ENCODE results near the gene FREM3.

The FREM3 gene

DNA sequence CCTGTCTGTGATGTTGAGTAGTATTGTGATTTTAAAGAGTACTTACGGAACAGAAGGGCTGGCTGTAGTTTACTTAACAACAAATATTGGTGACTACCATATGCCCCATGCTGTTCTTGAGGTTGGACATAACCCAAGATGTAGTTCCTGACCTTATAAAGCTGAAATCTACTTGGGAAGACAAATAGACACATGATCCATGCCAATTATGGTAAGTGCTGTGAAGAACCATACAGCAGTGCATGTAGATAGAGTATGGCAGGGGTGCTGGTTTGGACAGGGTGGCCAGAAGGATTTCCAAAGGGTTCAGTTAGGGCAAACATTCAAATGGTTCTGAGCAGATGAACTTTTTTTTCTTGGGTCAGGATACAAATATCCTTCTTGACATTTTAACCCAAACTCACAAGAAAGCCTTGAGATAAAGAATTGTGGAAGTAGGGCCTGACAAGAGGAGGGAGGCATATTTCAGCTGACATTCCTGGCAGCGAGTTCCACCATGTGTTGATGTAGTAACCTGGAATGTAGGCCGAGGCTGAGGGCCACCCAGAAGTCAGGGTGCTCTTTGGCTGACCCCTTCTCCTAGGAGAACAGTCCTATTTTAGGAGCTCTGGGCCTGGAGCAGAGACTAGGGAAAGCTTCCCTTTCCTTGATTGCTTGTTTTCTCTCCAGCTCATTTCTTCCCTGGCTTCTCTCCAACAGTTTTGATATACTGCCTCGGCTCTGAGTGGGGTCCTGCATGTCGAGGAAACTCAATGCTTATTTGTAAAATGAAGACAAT, 74.2 kb downstream of the FREM3 start:
- ATAC-seq (ENCODE audit: insufficient read depth, low read depth) (no peak), DNase-seq (no peak)
- TF ChIP-seq, protein P1, sequence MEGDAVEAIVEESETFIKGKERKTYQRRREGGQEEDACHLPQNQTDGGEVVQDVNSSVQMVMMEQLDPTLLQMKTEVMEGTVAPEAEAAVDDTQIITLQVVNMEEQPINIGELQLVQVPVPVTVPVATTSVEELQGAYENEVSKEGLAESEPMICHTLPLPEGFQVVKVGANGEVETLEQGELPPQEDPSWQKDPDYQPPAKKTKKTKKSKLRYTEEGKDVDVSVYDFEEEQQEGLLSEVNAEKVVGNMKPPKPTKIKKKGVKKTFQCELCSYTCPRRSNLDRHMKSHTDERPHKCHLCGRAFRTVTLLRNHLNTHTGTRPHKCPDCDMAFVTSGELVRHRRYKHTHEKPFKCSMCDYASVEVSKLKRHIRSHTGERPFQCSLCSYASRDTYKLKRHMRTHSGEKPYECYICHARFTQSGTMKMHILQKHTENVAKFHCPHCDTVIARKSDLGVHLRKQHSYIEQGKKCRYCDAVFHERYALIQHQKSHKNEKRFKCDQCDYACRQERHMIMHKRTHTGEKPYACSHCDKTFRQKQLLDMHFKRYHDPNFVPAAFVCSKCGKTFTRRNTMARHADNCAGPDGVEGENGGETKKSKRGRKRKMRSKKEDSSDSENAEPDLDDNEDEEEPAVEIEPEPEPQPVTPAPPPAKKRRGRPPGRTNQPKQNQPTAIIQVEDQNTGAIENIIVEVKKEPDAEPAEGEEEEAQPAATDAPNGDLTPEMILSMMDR (IDR thresholded peaks at IDR 0.05; ENCODE audit: borderline replicate concordance, extremely low read depth, low read length, poor library complexity, severe bottlenecking): no peak
- no peak for TF ChIP-seq EZH2 (IDR thresholded peaks at IDR 0.05; ENCODE audit: borderline replicate concordance, low read depth, low read length, severe bottlenecking)
- Histone ChIP-seq H3K36me3 (ENCODE audit: insufficient read depth, low read length) (no peaks in the 10 kb centered on the region), H3K27me3 (ENCODE audit: insufficient read depth, low read length, poor library complexity) (peaks cover 3% of the 10 kb centered on the region), H3K4me2 (ENCODE audit: insufficient read depth, low read length) (no peak overlapping the region), H2AFZ (ENCODE audit: low read depth, low read length) (no peak overlapping the region), H3K9me3 (ENCODE audit: insufficient read depth, low read length, severe bottlenecking) (no peaks in the 10 kb centered on the region), H3K9ac (ENCODE audit: low read depth, low read length) (no peak overlapping the region), H3K4me1 (ENCODE audit: insufficient read depth, low read length) (no peaks in the 10 kb centered on the region), H4K20me1 (ENCODE audit: insufficient read depth, low read length) (no peaks in the 10 kb centered on the region), H3K4me3 (ENCODE audit: low read depth in 1 of 2, low read length in 2 of 2) (no peak overlapping the region), H3K27ac (ENCODE audit: low read length) (no peak overlapping the region), H3K79me2 (ENCODE audit: insufficient read depth, low read length) (no peaks in the 10 kb centered on the region)

DNA sequence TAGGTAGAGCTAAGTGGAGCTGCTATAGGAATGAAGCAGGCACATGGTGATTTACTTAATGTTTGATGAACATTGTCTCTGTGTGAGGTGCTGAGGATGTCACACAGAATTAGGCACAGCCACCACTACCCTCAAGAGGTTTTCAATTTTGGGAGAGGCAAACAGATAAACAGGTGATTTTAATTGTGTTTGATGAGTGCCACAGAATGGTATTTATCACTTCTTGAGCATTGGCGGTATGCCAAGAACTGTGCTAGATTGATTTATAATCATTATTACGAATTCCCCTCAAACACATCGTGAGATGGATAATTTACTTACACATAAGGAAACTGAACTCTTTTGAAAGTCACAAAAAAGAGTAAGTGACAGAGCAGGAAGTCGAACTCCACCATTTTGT, 74.8 kb downstream of the FREM3 start:
- Histone ChIP-seq H3K9ac (ENCODE audit: low read depth, low read length) (no peak overlapping the region), H2AFZ (ENCODE audit: low read depth, low read length) (no peak overlapping the region), H3K9me3 (ENCODE audit: insufficient read depth, low read length, severe bottlenecking) (no peaks in the 10 kb centered on the region), H3K4me3 (ENCODE audit: low read depth in 1 of 2, low read length in 2 of 2) (no peak overlapping the region), H3K36me3 (ENCODE audit: insufficient read depth, low read length) (no peaks in the 10 kb centered on the region), H3K27me3 (ENCODE audit: insufficient read depth, low read length, poor library complexity) (peaks cover 3% of the 10 kb centered on the region), H3K79me2 (ENCODE audit: insufficient read depth, low read length) (no peaks in the 10 kb centered on the region), H3K27ac (ENCODE audit: low read length) (no peak overlapping the region), H3K4me1 (ENCODE audit: insufficient read depth, low read length) (no peaks in the 10 kb centered on the region), H3K4me2 (ENCODE audit: insufficient read depth, low read length) (no peak overlapping the region), H4K20me1 (ENCODE audit: insufficient read depth, low read length) (no peaks in the 10 kb centered on the region)
- ATAC-seq (ENCODE audit: insufficient read depth, low read depth) (no peak), DNase-seq (no peak)
- TF ChIP-seq, protein P1 (IDR thresholded peaks at IDR 0.05; ENCODE audit: borderline replicate concordance, extremely low read depth, low read length, poor library complexity, severe bottlenecking): no peak
- TF ChIP-seq EZH2 (IDR thresholded peaks at IDR 0.05; ENCODE audit: borderline replicate concordance, low read depth, low read length, severe bottlenecking): no peak

DNA sequence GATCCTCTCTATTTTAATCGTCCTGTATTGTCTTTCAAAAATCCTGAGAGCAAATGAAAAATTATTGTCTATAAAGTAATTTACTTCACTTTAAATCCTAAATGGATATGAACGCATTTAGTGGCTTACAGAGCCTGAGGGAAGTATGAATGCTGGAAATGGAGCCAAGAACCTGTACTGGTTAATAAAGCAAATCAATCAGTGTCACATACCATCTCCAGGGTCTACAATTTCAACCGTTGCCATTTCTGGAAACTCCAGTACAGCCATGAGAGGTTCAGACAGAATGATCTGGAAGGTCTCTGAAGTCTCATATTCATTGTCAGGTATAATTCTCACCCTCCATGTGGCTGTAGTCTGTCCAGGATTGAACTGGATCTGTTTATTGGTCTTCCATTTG, 76.6 kb downstream of the FREM3 start:
- Histone ChIP-seq H2AFZ (ENCODE audit: low read depth, low read length) (no peak overlapping the region), H3K4me3 (ENCODE audit: low read depth in 1 of 2, low read length in 2 of 2) (no peak overlapping the region), H3K27me3 (ENCODE audit: insufficient read depth, low read length, poor library complexity) (peaks cover 3% of the 10 kb centered on the region), H3K4me1 (ENCODE audit: insufficient read depth, low read length) (no peaks in the 10 kb centered on the region), H3K4me2 (ENCODE audit: insufficient read depth, low read length) (no peak overlapping the region), H3K36me3 (ENCODE audit: insufficient read depth, low read length) (no peaks in the 10 kb centered on the region), H3K9ac (ENCODE audit: low read depth, low read length) (no peak overlapping the region), H3K9me3 (ENCODE audit: insufficient read depth, low read length, severe bottlenecking) (no peaks in the 10 kb centered on the region), H4K20me1 (ENCODE audit: insufficient read depth, low read length) (no peaks in the 10 kb centered on the region), H3K79me2 (ENCODE audit: insufficient read depth, low read length) (no peaks in the 10 kb centered on the region), H3K27ac (ENCODE audit: low read length) (no peak overlapping the region)
- TF ChIP-seq, protein P1 (IDR thresholded peaks at IDR 0.05; ENCODE audit: borderline replicate concordance, extremely low read depth, low read length, poor library complexity, severe bottlenecking): no peak
- TF ChIP-seq EZH2 (IDR thresholded peaks at IDR 0.05; ENCODE audit: borderline replicate concordance, low read depth, low read length, severe bottlenecking): no peak
- ATAC-seq (ENCODE audit: insufficient read depth, low read depth) (no peak), DNase-seq (no peak)

Measured in DND-41 (cell line).